GM10248 (cell line): Measurements from ENCODE around the gene BOLA2B.

Source experiments
- CTCF ChIA-PET: fragments of 300-600 bp; sonication (Branson Sonifier 250); formaldehyde crosslinking; extraction: SDS; loops from one replicate; lab custom pipeline; 2021; ENCODE audit warnings: antibody characterized with exemption; lab: Yijun Ruan, JAX
- POLR2A ChIA-PET: fragments of 350-650 bp; sonication (Branson Sonifier 250); formaldehyde crosslinking; extraction: SDS; loops from one replicate; lab custom pipeline; 2020; ENCODE audit warnings: antibody characterized with exemption; lab: Yijun Ruan, JAX
- DNase-seq: peaks from one replicate; pipeline ENCODE4 v3.0.0; 2012; ENCODE audit errors: extremely low spot score
- CTCF ChIP-seq: IDR thresholded peaks from 2 replicates; pipeline ENCODE4 v1.5.1; 2012; ENCODE audit warnings: mild to moderate bottlenecking, low read depth; ENCODE audit errors: extremely low read depth, missing control alignments, control extremely low read depth

Gene BOLA2B

GRCh38 chr16:30187971-30188561 lies 5.4 kb downstream of the BOLA2B start:
- CTCF ChIA-PET: interaction anchor here (0.8 kb wide), 1 partner anchor 212 kb away, joined by 3 read pairs; no protein-coding TSS in a partner anchor
- DNase-seq: no peak
- POLR2A ChIA-PET: no interaction called here
- no peak for TF ChIP-seq CTCF

- TF ChIP-seq CTCF: no peak
- ChIA-PET POLR2A (no interaction called here), CTCF (interaction anchor here (0.8 to 3.6 kb wide), 2 partner anchors 95 to 212 kb away, joined by 3 to 17 read pairs; partner anchors contain the start of gene TBX6)
- no peak for DNase-seq
Observed at GRCh38 chr16:30187556-30187865, 6.0 kb downstream of the BOLA2B start.

GRCh38 chr16:30186782-30187555 lies 6.5 kb downstream of the BOLA2B start:
- CTCF ChIA-PET: interaction anchor here (1.0 to 3.6 kb wide), 3 partner anchors 50 to 444 kb away, joined by 3 to 17 read pairs (median 3); partner anchors contain the start of gene TBX6
- TF ChIP-seq CTCF: peak; percentile 87
- DNase-seq: peak; percentile 53
- POLR2A ChIA-PET: interaction anchor here (0.7 to 1.7 kb wide), 2 partner anchors 95 to 259 kb away, joined by 4 to 10 read pairs; no protein-coding TSS in a partner anchor

GRCh38 chr16:30186444-30186781 lies 7.1 kb downstream of the BOLA2B start:
- DNase-seq: no peak
- ChIA-PET POLR2A (interaction anchor here (0.7 to 1.7 kb wide), 3 partner anchors 94 to 260 kb away, joined by 4 to 10 read pairs (median 4); partner anchors contain the start of gene ALDOA), CTCF (interaction anchor here (1.0 to 3.6 kb wide), 6 partner anchors 43 to 444 kb away, joined by 3 to 17 read pairs (median 3); partner anchors contain the start of gene TBX6)
- TF ChIP-seq CTCF: no peak

GRCh38 chr16:30185683-30186421 lies 7.6 kb downstream of the BOLA2B start:
- POLR2A ChIA-PET: interaction anchor here (0.7 to 1.7 kb wide), 3 partner anchors 93 to 261 kb away, joined by 4 to 10 read pairs (median 4); partner anchors contain the start of gene ALDOA
- CTCF ChIA-PET: interaction anchor here (1.0 to 3.6 kb wide), 9 partner anchors 10 to 445 kb away, joined by 3 to 17 read pairs (median 3); partner anchors contain the start of genes GDPD3 and TBX6
- no peak for TF ChIP-seq CTCF
- peak; percentile 85 for DNase-seq
